Measurements from ENCODE around the gene GPR137.

GRCh38 chr11:64284048-64284961 is 1.3 kb upstream of the GPR137 start, which contains the start of gene BAD:
- TF ChIP-seq POLR2AphosphoS5 (IDR thresholded peaks at IDR 0.05): peak; percentile 82 to 87 (median 85)
- TF ChIP-seq CTCF (IDR thresholded peaks at IDR 0.05): no peak
- peak; percentile 85 for TF ChIP-seq POLR2A (IDR thresholded peaks at IDR 0.05)

Measured in transverse colon (tissue), 4 donors.